NCI-H2029 (cell line): ENCODE results near the gene MAT1A.
"Not testable (repeated sequence)": the region's sequence is repeated elsewhere in the genome, so short reads cannot be mapped to it uniquely, and the experiment has no call there.

Source experiments
- DNase-seq: peaks from one replicate; lab custom pipeline; 2025; lab: John Stamatoyannopoulos, UW

Gene MAT1A

DNA sequence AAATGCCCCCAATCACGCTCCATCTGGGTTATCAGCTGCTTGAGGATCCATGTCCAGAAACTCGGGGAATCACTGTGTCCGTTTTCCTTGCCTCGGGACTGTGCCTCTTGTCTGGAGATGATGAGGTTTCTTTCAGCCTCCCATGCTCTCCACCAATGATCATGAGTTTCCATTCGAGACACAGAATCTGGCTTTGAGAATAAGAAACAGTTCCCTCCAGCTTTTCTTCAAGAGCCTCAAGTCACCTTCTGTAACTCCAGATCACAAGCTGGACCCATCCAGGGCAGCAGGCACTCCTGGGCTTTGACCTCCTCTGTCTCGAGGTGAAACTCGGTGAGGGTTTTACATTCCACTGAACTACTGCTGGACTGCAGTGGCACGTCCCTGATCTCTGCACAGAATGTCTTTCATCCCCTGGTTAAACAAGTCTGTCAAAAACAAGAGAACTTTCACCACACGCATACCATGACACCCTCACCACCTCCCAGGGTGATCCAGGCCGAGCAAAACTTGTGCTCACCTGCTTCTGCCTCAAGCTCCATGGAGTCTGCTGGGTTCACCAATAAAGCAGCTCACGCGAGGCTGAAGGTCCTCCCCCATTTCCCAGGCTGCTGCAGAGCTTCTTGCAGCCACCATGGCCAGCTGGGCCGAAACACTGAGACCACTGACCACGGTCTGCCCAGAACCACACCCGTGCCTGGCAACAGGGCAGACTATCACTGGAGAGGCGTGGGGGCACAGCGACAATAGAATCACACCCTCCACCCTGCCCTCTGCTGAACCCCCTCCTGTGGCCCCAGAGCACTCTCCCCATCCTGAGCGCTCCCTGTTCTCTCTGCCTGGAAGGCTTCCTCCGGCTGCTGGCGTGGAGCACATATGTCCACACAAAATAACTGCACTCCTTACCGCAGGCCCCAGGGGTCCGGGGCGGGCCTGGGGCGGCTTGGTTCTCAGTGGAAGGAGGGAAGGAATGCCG is 25.1 kb downstream of the MAT1A start:
- no peak for DNase-seq

DNA sequence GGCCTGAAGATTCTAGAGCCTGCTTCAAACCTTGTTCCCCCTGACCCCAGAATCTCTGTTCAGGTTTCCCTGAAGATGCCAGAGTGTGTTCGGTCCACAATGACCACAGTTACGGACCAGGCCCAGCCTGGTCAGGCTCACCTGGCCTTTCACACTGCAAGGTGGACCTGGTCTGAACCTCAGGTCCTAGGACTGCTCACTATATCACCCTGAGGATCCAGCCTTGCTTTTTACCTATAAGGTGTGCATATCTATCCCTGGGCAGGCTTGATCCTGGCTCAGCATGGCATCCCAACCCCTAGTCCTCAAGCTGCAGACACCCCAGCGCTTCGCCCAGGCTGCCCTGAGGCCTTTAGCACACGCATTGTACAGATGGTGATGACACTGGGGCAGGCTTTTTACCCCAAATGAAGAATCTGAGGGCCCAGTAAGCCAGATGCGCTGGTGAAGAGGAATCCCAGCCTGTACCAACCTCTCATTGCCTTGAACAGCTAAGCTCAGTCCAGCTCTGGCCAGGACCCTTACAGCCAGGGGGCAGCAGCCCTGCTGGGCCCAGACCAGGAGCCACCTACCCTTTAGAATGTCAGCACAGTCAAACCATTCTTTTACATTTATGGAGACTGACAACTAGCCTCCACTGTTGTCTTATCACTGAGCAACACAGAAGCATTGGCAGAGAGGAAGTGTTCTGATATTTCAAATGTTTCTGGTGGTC is 28.0 kb downstream of the MAT1A start:
- DNase-seq = no peak

DNA sequence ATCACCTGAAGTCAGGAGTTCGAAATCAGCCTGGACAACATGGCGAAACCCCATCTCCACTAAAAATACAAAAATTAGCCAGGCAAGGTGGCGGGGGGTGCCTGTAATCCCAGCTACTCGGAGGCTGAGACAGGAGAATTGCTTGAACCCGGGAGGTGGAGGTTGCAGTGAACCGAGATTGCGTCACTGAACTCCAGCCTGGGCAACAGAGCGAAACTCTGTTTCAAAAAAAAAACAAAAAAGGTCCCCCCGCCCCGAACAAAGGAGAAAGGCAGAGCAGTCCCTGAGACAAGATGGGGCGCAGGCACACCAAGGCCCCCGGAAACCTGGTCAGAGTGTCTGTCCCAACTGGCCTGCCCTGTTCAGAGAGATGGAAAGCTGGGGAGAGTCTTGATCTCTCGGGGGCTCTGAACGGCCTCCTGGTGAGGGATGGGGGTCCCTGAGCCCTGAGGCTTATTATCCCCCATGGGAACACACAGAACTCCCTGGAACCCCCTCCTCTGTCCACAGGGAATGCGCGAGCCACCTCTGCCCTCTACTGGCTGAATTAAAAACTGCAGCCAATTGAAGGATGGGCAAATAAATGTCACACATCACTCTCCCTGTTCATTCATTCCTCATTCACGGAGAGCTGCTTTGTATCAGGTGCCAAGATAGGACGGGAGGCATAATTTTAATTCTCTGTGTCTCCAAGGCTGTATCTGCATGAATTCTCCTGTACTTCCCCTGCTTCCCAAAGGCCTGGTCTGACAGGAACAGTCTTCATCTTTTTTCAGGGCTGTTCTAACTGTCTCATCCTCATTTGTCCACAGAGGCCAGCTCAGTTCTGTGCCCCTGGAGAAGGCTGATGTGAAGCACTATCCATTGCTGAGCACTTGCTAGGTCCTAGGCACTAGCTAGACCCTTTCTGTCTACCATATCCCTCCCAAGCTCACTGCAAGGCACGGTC is 28.9 kb downstream of the MAT1A start:
- no peak for DNase-seq

DNA sequence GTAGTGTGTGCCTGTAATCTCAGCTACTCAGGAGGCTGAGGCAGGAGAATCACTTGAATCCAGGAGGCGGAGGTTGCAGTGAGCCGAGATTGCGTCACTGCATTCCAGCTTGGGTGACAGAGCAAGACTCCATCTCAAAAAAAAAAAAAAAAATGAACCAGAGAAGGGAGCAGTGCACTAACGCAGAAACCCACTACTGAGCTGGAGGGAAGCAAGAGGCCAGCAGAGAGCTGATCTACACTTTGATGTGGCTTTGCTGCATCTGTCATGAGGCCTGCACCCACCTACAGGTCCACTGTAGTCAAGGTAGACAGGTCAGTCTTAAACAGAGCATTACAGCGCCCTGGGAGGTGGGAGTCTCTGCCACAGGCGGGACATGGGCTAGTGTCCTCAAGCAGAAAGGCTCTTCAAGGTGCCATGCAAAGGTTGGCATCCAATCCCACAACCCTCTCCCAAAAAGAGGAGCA is 30.0 kb downstream of the MAT1A start:
- no peak for DNase-seq

DNA sequence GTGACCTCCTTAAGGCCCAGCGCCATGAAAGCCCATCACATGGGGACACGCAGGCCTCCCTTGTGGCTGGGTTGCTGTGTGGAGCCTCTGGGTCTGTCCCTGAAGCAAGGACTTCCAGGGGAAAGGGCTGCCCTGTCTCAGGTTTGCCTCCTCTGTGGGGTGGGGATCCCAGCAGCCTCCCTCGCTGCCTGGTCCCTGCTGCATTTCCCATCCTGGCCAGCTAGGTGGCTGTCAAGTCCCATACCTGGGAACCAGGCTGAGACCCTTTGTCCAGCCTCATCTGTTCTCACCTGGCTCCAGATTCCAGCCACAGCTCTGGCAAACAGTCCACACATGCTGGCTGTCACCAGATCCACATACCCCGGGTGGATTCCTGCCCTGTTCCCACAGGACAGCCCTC is 32.7 kb downstream of the MAT1A start:
- peak; percentile 7 for DNase-seq

DNA sequence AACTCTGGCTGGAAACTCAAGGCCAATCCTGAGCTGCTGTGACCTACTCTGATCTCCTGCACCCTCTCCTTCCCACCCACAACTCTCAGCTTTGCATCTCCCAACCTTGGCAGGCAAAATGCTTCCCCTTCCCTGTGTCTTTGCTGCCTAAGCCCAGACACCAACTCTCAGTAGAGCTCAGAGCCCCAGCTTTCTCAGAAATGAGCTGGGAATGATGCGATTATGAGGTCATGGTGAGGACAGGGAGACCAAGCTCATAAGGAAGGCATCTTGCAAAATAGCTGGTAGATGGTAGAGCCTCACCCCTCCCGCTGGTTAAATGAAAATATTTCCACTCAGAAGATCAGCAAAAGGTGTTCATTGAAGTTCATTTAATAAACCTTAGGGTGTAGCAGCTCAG is 34.7 kb downstream of the MAT1A start:
- not testable (repeated sequence) for DNase-seq

DNA sequence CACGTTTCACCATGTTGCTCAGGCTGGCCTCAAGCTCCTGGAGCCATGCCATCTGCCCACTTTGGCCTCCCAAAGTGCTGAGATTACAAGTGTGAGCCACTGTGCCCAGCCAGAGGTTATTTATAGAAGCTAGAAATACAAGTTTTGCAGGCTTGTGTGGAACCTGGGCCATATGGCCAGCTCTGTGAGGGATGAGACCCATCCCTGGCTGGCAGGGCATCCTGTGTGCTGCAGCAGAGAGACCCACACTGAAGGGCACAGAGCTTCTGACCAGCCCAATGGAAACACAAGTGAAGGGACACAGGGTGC is 35.5 kb downstream of the MAT1A start:
- DNase-seq = peak; percentile 20

DNA sequence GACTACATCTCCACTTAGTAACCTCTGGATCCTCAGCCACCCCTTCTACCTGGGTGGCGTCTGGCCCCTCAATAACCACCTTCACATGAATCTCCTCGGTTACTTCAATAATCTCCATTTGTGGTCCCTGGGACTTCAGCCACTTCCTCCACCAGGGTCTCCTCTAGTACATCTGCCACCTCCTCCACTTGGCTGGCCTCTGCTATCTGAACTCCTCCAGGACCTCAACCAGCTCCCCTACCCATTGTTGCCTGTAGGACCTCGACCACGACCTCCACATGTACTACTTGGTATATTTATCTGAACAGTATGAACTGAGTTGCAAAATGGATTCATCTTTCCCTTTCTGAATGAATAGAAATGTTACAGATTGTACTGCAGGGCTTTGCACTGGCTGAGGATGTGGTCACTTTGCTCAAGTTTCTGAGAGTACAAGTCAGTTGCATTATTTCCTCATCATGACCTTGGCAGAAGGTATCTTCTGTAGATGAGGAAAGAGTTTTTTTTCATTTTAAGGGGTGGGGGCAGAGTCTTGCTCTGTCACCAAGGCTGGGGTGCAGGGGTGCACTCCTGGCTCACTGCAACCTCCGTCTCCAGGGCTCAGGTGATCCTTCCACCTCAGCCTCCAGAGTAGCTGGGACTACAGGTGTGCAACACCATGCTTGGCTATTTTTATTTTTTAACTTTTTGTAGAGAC is 36.0 kb downstream of the MAT1A start:
- no peak for DNase-seq

DNA sequence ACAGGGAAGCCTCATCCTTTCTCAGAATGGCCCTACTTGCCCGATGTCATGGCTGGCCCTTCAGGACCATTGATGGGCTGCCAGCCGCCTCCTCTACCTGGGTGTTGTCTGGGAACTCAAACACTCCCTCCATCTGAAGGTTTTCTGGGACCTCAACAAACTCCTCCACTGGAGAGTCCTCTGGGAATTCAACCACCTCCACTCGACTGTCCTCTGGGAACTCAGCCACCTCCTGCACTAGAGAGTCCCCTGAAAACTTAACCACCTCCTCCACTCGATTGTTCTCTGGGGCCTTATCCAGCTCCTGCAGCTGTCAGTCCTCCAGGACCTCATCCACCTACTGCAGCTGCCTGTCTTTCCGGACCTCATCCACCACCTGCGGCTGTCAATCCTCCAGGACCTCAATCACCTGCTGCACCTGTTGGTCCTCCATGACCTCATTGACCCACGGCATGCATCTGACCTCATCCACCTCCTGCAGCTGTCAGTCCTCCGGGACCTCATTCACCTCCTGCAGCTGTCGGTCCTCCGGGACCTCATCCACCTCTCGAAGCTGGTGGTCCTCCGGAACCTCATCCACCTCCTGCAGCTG is 37.1 kb downstream of the MAT1A start:
- DNase-seq = peak; percentile 56

DNA sequence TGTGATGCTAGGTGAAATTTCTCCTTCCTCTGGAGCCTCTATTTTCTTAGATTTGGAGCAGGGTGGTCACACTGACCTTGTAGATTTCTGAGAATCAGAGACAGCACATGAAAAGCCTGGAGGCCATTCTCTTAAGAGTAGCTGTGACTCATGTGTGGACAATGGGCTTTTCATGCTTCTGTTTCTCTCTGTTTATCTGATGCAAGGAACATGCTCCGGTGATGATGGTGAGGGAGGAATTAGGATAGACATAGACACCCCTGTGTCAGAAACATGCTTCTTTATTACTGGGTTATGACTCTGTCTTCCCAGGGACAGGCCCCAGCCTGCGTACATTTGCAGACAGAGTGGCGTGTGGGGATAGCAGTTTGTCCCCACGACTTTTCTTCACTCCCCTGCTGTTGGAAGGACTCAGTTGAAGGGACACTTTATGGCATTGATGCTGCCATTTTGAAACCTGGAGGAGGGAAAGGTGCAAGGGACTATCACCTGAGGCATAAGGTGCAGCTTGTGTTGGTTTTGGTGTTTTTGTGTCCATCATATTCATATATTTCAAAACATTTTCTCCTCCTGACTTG is 37.7 kb downstream of the MAT1A start:
- DNase-seq = not testable (repeated sequence)

DNA sequence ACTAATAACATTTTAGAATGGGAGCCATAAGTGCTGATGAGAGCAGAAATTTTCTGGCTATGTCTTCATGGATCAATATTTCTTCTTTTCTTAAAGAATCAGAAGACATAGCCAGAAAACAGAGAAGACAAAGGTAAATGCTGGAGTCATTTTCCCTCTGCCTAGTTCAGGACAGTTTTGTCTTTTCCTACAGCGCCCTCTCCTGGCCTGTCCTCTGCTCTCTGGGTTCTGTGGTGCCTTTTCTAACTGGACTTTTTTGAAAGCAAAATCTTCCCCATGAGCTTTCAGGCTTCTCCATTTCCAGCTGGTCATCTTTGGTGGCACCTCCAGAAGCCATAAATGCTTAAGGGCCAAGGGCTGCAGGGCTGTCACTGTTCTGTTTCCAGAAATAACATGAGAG is 39.1 kb downstream of the MAT1A start:
- DNase-seq = not testable (repeated sequence)

DNA sequence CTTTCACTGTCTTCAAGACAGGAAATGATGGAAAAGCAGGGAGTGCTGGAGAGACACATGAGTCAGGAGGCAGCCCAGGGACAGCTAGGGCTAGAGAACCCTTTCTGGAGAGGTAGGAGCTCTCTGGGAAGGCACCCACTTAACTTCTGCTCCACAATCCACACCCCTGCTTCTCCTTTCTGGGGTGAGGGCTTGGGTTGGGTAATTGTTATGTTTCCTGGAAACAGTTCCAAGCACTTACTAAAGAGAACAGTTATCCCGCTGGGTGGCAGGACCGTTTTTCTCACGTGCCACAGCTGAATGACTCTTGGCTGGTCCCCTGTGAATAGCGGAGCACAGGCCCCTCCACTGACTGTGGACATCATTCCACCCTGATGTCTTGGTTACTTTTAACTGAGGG is 39.6 kb downstream of the MAT1A start:
- not testable (repeated sequence) for DNase-seq

DNA sequence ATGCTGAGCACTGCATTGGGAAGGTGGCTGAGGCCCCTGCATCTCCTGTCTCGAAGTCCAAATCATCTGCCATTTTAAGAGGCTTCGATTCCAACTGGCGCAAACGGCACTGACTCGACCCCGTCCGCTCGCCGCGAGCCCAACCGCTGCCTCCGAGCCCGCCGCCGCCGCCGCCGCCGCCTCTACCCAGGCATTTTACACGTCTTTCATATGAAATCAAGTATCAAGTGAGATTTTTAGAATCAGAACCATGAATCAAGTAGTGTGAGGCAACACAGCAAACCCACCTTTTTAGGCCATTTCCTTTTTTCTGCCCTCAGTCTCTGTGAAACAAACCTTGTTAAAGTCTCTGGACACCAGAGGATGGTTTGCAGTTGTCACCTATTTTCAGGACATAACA is 41.8 kb downstream of the MAT1A start:
- not testable (repeated sequence) for DNase-seq

DNA sequence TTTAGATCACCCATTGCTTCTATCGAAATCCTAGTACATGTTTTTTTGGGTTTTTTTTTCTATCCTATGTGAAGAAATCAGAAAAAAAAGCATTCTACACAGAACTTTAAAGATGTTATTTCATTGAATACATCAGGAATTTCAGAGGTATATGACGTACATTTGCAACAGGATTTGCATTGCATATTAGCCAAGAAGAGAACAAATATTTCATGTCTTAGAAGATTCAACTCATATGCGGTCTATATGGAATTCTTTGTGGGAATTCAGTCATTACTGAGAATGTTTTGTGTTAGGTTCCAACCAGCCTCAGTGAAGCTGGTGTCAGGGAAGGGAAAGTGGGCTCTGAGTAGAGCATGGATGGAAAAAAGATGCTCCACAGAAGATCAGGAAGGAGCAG is 45.1 kb downstream of the MAT1A start:
- DNase-seq = not testable (repeated sequence)

DNA sequence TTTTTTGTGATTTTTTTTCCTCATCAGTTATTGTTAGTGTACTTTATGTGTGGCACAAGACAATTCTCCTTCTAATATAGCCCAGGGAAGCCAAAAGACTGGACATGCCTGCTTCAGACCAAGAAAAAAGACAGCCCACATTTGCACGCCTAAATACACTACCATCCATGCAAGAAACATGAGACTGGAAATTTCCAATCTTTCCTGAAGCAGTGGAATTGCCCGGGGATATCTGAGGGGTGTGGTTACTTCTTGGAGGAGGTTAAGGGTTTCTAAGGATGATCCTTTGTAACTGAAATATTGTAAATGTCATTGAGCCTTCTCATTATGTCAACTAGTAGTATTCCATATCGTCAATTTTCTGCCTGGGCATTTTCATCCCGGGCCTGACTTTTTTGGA is 47.1 kb downstream of the MAT1A start:
- not testable (repeated sequence) for DNase-seq

DNA sequence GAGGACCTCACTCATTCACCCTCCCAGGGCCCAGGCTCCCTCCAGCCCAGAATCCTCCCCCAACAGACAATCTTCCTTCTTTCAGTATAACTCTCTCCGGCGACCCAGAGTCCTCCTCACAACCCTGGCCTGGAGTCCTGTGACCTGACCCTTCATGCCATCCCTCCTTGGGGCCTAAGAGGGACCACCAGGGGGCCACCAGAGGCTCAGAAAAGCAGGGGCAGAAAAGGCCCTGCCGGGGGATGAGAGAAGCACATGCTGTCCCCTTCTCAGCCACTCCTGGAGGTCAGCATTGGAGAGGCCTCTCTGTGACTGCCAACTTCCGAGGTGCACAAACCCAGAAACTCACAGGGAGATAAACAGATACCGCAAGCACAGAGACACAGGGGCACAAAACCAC is 53.0 kb downstream of the MAT1A start:
- DNase-seq = not testable (repeated sequence)

DNA sequence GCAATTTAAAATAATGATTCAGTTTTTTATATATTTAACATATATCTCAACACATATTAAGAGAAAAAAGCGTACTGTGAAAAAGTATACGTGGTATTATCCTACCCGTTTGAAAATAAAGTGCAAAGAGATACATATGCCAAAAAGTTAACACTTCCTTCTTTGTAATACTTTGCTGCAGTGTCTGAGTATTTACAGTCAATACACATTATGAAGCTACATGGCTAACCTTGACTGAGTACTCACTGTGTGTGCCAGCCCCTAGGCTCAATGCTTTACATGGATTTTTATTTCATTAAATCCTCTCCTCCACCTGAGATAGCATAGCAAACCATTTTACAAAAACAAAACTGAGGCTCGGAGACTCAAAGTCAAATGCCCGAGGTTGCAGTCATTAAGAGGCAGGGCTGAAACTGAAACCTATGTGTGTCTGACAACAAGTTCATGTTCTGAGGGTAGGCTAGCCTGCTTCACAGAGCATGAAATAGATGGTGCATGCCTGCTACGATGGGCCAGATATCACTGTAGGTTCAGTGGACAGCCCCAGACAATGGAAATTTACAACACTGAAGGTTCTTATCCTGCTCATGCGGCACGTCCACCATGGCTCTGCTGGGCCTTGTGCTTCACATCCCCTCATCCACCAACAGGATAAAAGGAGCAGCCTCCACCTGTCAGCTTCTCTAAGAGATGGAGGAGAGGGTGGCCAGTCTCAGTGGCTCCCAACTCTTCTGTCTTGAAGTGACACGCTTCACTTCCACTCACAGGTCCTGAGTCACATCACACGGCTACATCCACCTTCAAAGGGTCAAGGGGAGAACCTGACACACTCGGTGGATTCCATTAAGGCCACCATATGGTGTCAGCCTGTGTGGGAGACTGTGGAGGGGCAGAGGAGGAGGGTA is 54.9 kb downstream of the MAT1A start:
- not testable (repeated sequence) for DNase-seq

DNA sequence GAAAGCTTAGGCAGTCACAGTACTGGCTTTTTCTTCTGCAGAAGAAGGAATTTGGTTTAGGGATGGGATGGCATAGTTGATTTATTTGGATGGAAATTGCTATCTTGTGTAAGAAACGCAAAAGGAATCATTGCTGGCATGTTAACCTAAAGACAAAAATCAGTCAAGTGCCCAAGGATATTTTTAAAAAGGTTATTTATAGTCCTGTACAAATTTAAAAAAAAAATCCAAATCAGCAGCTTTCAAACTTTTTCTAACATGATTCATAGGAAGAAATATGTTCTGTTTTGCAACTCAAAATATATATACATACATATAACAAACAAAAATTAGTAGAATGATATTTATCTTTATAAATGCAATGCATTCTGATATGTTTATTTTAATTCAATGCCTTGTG is 55.6 kb downstream of the MAT1A start:
- not testable (repeated sequence) for DNase-seq

DNA sequence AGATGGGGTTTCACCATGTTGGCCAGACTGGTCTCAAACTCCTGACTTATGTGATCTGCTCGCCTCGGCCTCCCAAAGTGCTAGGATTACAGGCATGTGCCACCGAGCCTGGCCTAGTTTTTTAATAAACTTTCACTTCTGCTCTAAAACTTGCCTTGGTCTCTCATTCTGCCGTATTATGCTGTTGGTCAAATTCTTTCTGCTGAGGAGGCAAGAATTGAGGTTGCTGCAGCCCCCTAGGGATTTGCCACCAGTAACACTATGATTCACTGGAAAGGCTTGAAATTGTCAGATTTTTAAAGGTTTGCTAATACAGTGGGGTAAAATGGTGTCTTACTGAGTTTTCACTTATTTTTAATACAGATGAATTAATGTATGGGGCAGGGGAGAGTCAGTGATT is 62.7 kb downstream of the MAT1A start:
- not testable (repeated sequence) for DNase-seq

DNA sequence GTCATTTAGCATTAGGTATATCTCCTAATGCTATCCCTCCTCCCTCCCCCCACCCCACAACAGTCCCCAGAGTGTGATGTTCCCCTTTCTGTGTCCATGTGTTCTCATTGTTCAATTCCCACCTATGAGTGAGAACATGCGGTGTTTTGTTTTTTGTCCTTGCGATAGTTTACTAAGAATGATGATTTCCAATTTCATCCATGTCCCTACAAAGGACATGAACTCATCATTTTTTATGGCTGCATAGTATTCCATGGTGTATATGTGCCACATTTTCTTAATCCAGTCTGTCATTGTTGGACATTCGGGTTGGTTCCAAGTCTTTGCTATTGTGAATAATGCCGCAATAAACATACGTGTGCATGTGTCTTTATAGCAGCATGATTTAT is 66.4 kb downstream of the MAT1A start:
- DNase-seq = not testable (repeated sequence)
